ENCODE results near the gene LARP1.
"Not testable (repeated sequence)": the region's sequence is repeated elsewhere in the genome, so short reads cannot be mapped to it uniquely, and the experiment has no call there.

LARP1 gene

GRCh38 chr5:154834053-154834452 lies 78.9 kb downstream of the LARP1 start:
- DNase-seq (ENCODE audit: insufficient read length) (no peak), FAIRE-seq (no peak)
- TF ChIP-seq POLR2AphosphoS5 (IDR thresholded peaks at IDR 0.05; ENCODE audit: low read depth, low read length) (no peak), POLR2A (IDR thresholded peaks at IDR 0.05; ENCODE audit: low read depth, low read length) (no peak), TAF1 (IDR thresholded peaks at IDR 0.05; ENCODE audit: borderline replicate concordance, low read depth, low read length) (no peak)

GRCh38 chr5:154835701-154836052 lies 80.5 kb downstream of the LARP1 start:
- not testable (repeated sequence) for DNase-seq (ENCODE audit: insufficient read length); FAIRE-seq

GRCh38 chr5:154836225-154836624 lies 81.0 kb downstream of the LARP1 start:
- DNase-seq (ENCODE audit: insufficient read length) (no peak), FAIRE-seq (no peak)
- TF ChIP-seq POLR2AphosphoS5 (IDR thresholded peaks at IDR 0.05; ENCODE audit: low read depth, low read length) (no peak), TAF1 (IDR thresholded peaks at IDR 0.05; ENCODE audit: borderline replicate concordance, low read depth, low read length) (no peak), POLR2A (IDR thresholded peaks at IDR 0.05; ENCODE audit: low read depth, low read length) (no peak)

- DNase-seq (ENCODE audit: insufficient read length), result no peak
- no peak for FAIRE-seq
- TF ChIP-seq TAF1 (IDR thresholded peaks at IDR 0.05; ENCODE audit: borderline replicate concordance, low read depth, low read length), result no peak
- TF ChIP-seq POLR2A (IDR thresholded peaks at IDR 0.05; ENCODE audit: low read depth, low read length), result no peak
- TF ChIP-seq POLR2AphosphoS5 (IDR thresholded peaks at IDR 0.05; ENCODE audit: low read depth, low read length), result no peak
Measured at GRCh38 chr5:154837009-154837901, 82.1 kb downstream of the LARP1 start.

- DNase-seq (ENCODE audit: insufficient read length), result no peak
- TF ChIP-seq POLR2A (IDR thresholded peaks at IDR 0.05; ENCODE audit: low read depth, low read length), result no peak
- TF ChIP-seq TAF1 (IDR thresholded peaks at IDR 0.05; ENCODE audit: borderline replicate concordance, low read depth, low read length), result no peak
- TF ChIP-seq POLR2AphosphoS5 (IDR thresholded peaks at IDR 0.05; ENCODE audit: low read depth, low read length), result no peak
- FAIRE-seq, result no peak
Measured at GRCh38 chr5:154840435-154841272, 85.5 kb downstream of the LARP1 start.

- TF ChIP-seq POLR2AphosphoS5 (IDR thresholded peaks at IDR 0.05; ENCODE audit: low read depth, low read length) (no peak), TAF1 (IDR thresholded peaks at IDR 0.05; ENCODE audit: borderline replicate concordance, low read depth, low read length) (no peak), POLR2A (IDR thresholded peaks at IDR 0.05; ENCODE audit: low read depth, low read length) (no peak)
- FAIRE-seq (no peak), DNase-seq (ENCODE audit: insufficient read length) (no peak)
Measured at GRCh38 chr5:154841273-154841661, 86.1 kb downstream of the LARP1 start.

GRCh38 chr5:154842689-154843530 lies 87.7 kb downstream of the LARP1 start:
- FAIRE-seq (no peak), DNase-seq (ENCODE audit: insufficient read length) (no peak)
- no peak for TF ChIP-seq POLR2A (IDR thresholded peaks at IDR 0.05; ENCODE audit: low read depth, low read length)
- TF ChIP-seq TAF1 (IDR thresholded peaks at IDR 0.05; ENCODE audit: borderline replicate concordance, low read depth, low read length), result no peak
- no peak for TF ChIP-seq POLR2AphosphoS5 (IDR thresholded peaks at IDR 0.05; ENCODE audit: low read depth, low read length)

GRCh38 chr5:154844809-154845208 lies 89.6 kb downstream of the LARP1 start:
- TF ChIP-seq POLR2A (IDR thresholded peaks at IDR 0.05; ENCODE audit: low read depth, low read length), result no peak
- FAIRE-seq (no peak), DNase-seq (ENCODE audit: insufficient read length) (no peak)

- DNase-seq (ENCODE audit: insufficient read length), result no peak
- TF ChIP-seq POLR2A (IDR thresholded peaks at IDR 0.05; ENCODE audit: low read depth, low read length) (no peak), TAF1 (IDR thresholded peaks at IDR 0.05; ENCODE audit: borderline replicate concordance, low read depth, low read length) (no peak), POLR2AphosphoS5 (IDR thresholded peaks at IDR 0.05; ENCODE audit: low read depth, low read length) (no peak)
- FAIRE-seq, result no peak
Measured at GRCh38 chr5:154849264-154849785, 94.1 kb downstream of the LARP1 start.

- DNase-seq (ENCODE audit: insufficient read length) (no peak), FAIRE-seq (no peak)
- TF ChIP-seq TAF1 (IDR thresholded peaks at IDR 0.05; ENCODE audit: borderline replicate concordance, low read depth, low read length), result no peak
- no peak for TF ChIP-seq POLR2AphosphoS5 (IDR thresholded peaks at IDR 0.05; ENCODE audit: low read depth, low read length)
- TF ChIP-seq POLR2A (IDR thresholded peaks at IDR 0.05; ENCODE audit: low read depth, low read length), result no peak
Measured at GRCh38 chr5:154849791-154850201, 94.6 kb downstream of the LARP1 start.
